Right lobe of liver (tissue), 4 donors: ENCODE data around the gene KRT37.
"Not testable (repeated sequence)": the region's sequence is repeated elsewhere in the genome, so short reads cannot be mapped to it uniquely, and the experiment has no call there.

Experiments
- POLR2A ChIP-seq: fragments of 450-650 bp; IDR thresholded peaks from one replicate; pipeline ENCODE4 v1.6.1; 2017; ENCODE audit warnings: antibody characterized with exemption, mild to moderate bottlenecking
- TF ChIP-seq, protein P1 (sequence below), 4 donors: fragments of 200-600 bp in 3 of 4; fragments of 450-650 bp in 1 of 4; IDR thresholded peaks; one replicate each; pipeline versions ENCODE4 v1.5.1 to v1.8.0; 2016 to 2022; ENCODE audit warnings: antibody characterized with exemption in 4 of 4, mild to moderate bottlenecking in 2 of 4
- donor health status: DM: no; HTN: no; CAD: no.
- donor health status: DM: no; HTN: no; CAD: no.
- donor health status: DM: no; HTN: yes; CAD: no.

DNA sequence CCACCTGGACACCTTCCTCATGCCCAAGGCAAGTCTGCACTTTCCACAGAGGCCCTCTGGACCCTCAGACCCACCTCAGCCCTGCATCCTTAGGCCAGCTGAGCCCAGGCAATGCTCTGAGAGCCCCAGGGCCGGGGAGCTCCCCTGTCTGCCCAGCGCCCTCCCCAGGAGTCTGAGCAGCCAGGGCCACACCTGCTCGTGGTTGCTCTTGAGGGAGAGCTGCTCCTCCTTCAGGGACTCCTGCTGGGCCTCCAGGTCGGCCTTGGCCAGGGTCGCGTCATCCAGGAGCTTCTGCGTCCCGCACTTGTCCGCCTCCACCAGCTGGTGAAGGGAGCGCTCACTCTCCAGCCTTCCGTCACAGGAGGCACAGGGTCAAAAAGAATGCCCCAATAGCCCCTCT is 1.8 kb downstream of the KRT37 start:
- TF ChIP-seq, protein P1, sequence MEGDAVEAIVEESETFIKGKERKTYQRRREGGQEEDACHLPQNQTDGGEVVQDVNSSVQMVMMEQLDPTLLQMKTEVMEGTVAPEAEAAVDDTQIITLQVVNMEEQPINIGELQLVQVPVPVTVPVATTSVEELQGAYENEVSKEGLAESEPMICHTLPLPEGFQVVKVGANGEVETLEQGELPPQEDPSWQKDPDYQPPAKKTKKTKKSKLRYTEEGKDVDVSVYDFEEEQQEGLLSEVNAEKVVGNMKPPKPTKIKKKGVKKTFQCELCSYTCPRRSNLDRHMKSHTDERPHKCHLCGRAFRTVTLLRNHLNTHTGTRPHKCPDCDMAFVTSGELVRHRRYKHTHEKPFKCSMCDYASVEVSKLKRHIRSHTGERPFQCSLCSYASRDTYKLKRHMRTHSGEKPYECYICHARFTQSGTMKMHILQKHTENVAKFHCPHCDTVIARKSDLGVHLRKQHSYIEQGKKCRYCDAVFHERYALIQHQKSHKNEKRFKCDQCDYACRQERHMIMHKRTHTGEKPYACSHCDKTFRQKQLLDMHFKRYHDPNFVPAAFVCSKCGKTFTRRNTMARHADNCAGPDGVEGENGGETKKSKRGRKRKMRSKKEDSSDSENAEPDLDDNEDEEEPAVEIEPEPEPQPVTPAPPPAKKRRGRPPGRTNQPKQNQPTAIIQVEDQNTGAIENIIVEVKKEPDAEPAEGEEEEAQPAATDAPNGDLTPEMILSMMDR (IDR thresholded peaks at IDR 0.05) = not testable (repeated sequence)
- not testable (repeated sequence) for TF ChIP-seq POLR2A
